ENCODE data around the gene PPP2R5C. TPM values are rescaled to one million over a fixed set of nuclear protein-coding genes. Genes with fewer than 3 reads are reported as not detected.

PPP2R5C gene
- total RNA-seq, 1 experiment from 2014 or later = 113 TPM

GRCh38 chr14:101755591-101756324 lies 5.8 kb upstream of the PPP2R5C start:
- no peak for DNase-seq (ENCODE audit: low read depth)

- no peak for DNase-seq (ENCODE audit: low read depth)
Measured at GRCh38 chr14:101757064-101757838, 4.3 kb upstream of the PPP2R5C start.

- no peak for DNase-seq (ENCODE audit: low read depth)
Measured at GRCh38 chr14:101757839-101758211, 3.7 kb upstream of the PPP2R5C start.

GRCh38 chr14:101758913-101759593 lies 2.5 kb upstream of the PPP2R5C start:
- DNase-seq (ENCODE audit: low read depth) = no peak

- peak; percentile 90 for DNase-seq (ENCODE audit: low read depth)
Measured at GRCh38 chr14:101760138-101761011, 1.1 kb upstream of the PPP2R5C start.

- DNase-seq (ENCODE audit: low read depth) = peak; percentile 3
Measured at GRCh38 chr14:101761881-101762529, 496 bp downstream of the PPP2R5C start.

- no peak for DNase-seq (ENCODE audit: low read depth)
Measured at GRCh38 chr14:101762530-101763101, 1.1 kb downstream of the PPP2R5C start.

- no peak for DNase-seq (ENCODE audit: low read depth)
Measured at GRCh38 chr14:101763941-101764709, 2.6 kb downstream of the PPP2R5C start.

GRCh38 chr14:101767618-101768362 lies 6.3 kb downstream of the PPP2R5C start:
- no peak for DNase-seq (ENCODE audit: low read depth)

GRCh38 chr14:101770183-101770582 lies 8.7 kb downstream of the PPP2R5C start:
- DNase-seq (ENCODE audit: low read depth) = no peak

- no peak for DNase-seq (ENCODE audit: low read depth)
Measured at GRCh38 chr14:101772770-101773169, 11.3 kb downstream of the PPP2R5C start.

GRCh38 chr14:101773378-101773777 lies 11.9 kb downstream of the PPP2R5C start:
- no peak for DNase-seq (ENCODE audit: low read depth)

- DNase-seq (ENCODE audit: low read depth) = no peak
Measured at GRCh38 chr14:101774006-101774795, 12.7 kb downstream of the PPP2R5C start.

- DNase-seq (ENCODE audit: low read depth) = no peak
Measured at GRCh38 chr14:101774814-101775213, 13.3 kb downstream of the PPP2R5C start.

GRCh38 chr14:101775826-101776225 lies 14.3 kb downstream of the PPP2R5C start:
- DNase-seq (ENCODE audit: low read depth) = no peak

GRCh38 chr14:101776344-101776743 lies 14.8 kb downstream of the PPP2R5C start:
- DNase-seq (ENCODE audit: low read depth) = no peak

- DNase-seq (ENCODE audit: low read depth) = no peak
Measured at GRCh38 chr14:101780390-101780789, 18.9 kb downstream of the PPP2R5C start.

- DNase-seq (ENCODE audit: low read depth) = no peak
Measured at GRCh38 chr14:101780887-101781239, 19.4 kb downstream of the PPP2R5C start.
